BJ (cell line): ENCODE results near the gene LPCAT3. TPM values are rescaled to one million over a fixed set of nuclear protein-coding genes. Genes with fewer than 3 reads are reported as not detected.

Source experiments
- CTCF ChIA-PET: fragments of 350-600 bp; formaldehyde crosslinking; extraction: SDS; loops from one replicate; lab custom pipeline; 2021; ENCODE audit warnings: antibody characterized with exemption, inconsistent platforms; lab: Yijun Ruan, JAX
- POLR2A ChIA-PET: fragments of 300-600 bp; sonication (Branson Sonifier 250); formaldehyde crosslinking; extraction: SDS; loops from one replicate; lab custom pipeline; 2021; ENCODE audit warnings: antibody characterized with exemption; lab: Charles Lee
- DNase-seq: peaks from one replicate; pipeline ENCODE4 v3.0.0-alpha.2; 2011; ENCODE audit warnings: low read depth
- H3K27me3 ChIP-seq: 2 replicates; pipeline ENCODE4 v1.6.0; 2011; ENCODE audit warnings: low read length; ENCODE audit not compliant: control insufficient read depth, insufficient read depth
- H3K36me3 ChIP-seq: 2 replicates; pipeline ENCODE4 v1.5.1; 2011; ENCODE audit warnings: low read length; ENCODE audit not compliant: control insufficient read depth, insufficient read depth
- H3K4me3 ChIP-seq: 2 replicates; pipeline ENCODE4 v1.5.1; 2011; ENCODE audit warnings: low read depth, mild to moderate bottlenecking, control low read depth, low read length
- CTCF ChIP-seq: IDR thresholded peaks from 2 replicates; pipeline ENCODE4 v1.5.1; 2011; ENCODE audit warnings: low read depth, mild to moderate bottlenecking, control low read depth, inconsistent platforms, low read length, moderate library complexity; ENCODE audit not compliant: insufficient read depth
- polyA plus RNA-seq: library from polyadenylated mRNA; depleted of rRNA; stranded (reverse); fragments of >200 nt; gene quantifications from 2 replicates; pipeline ENCODE4 v1.2.3, GENCODE V29; 2011

Gene LPCAT3
- polyA plus RNA-seq, 1 experiment = 31.2 TPM

- no peak overlapping the region for H3K4me3 ChIP-seq
- no peak for TF ChIP-seq CTCF
- CTCF ChIA-PET = no interaction called here
- DNase-seq = no peak
- H3K27me3 ChIP-seq = no peaks in the 10 kb centered on the region
- POLR2A ChIA-PET = no interaction called here
- peaks cover 11% of the 10 kb centered on the region for H3K36me3 ChIP-seq
These were observed 36.9 kb downstream of the LPCAT3 start for GRCh38 chr12:6981152-6982052.

- H3K4me3 ChIP-seq = no peak overlapping the region
- H3K27me3 ChIP-seq = no peaks in the 10 kb centered on the region
- POLR2A ChIA-PET = no interaction called here
- peaks cover 11% of the 10 kb centered on the region for H3K36me3 ChIP-seq
- no peak for DNase-seq
- CTCF ChIA-PET = no interaction called here
- TF ChIP-seq CTCF = no peak
These were observed 37.5 kb downstream of the LPCAT3 start for GRCh38 chr12:6980740-6981139.

- Histone ChIP-seq H3K4me3 (no peak overlapping the region), H3K36me3 (peaks cover 17% of the 10 kb centered on the region), H3K27me3 (no peaks in the 10 kb centered on the region)
- ChIA-PET CTCF (no interaction called here), POLR2A (interaction anchor here (0.7 kb wide), 1 partner anchor 55 kb away, joined by 5 read pairs; no protein-coding TSS in a partner anchor)
- TF ChIP-seq CTCF = no peak
- DNase-seq = no peak
These were observed 38.2 kb downstream of the LPCAT3 start for GRCh38 chr12:6980075-6980474.

- H3K4me3 ChIP-seq = no peak overlapping the region
- no peak for DNase-seq
- peaks cover 20% of the 10 kb centered on the region for H3K36me3 ChIP-seq
- ChIA-PET CTCF (interaction anchor here (1.2 kb wide), 1 partner anchor 129 kb away, joined by 3 read pairs; no protein-coding TSS in a partner anchor), POLR2A (no interaction called here)
- no peak for TF ChIP-seq CTCF
- H3K27me3 ChIP-seq = no peaks in the 10 kb centered on the region
These were observed 38.8 kb downstream of the LPCAT3 start for GRCh38 chr12:6979453-6979852.

DNA sequence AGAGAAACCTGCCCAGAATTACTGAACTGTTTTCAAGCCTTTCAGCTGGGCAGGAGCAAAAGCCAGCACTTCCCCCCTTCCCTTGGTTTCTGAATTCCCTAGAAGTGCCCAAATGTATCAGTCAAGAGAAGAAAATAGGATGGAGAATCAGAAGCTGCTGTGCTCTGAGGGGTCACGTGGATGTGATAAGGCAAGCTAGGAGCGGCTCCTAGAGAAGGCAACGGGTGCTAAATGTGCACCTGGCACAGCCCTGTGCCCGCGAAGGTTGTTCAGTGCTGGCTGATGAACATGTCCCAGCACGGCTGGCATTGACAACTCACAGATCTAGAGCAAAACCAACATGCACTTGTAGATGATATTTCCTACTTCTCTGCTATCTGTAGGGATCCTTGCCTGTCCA lies 39.3 kb downstream of the LPCAT3 start:
- peaks cover 23% of the 10 kb centered on the region for H3K36me3 ChIP-seq
- ChIA-PET POLR2A (no interaction called here), CTCF (interaction anchor here (1.2 kb wide), 1 partner anchor 129 kb away, joined by 3 read pairs; no protein-coding TSS in a partner anchor)
- no peaks in the 10 kb centered on the region for H3K27me3 ChIP-seq
- no peak for DNase-seq
- no peak for TF ChIP-seq CTCF
- H3K4me3 ChIP-seq = no peak overlapping the region
